HK-2 (cell line): ENCODE measurements around the gene ATXN2.
"Not testable (repeated sequence)": the region's sequence is repeated elsewhere in the genome, so short reads cannot be mapped to it uniquely, and the experiment has no call there.

Experiments used
- DNase-seq: peaks from one replicate; pipeline ENCODE4 v3.0.0-alpha.2; 2018; ENCODE audit not compliant: unreplicated experiment

The ATXN2 gene

GRCh38 chr12:111503116-111503515, 96.0 kb downstream of the ATXN2 start:
- no peak for DNase-seq

GRCh38 chr12:111494676-111495075, 104.4 kb downstream of the ATXN2 start:
- DNase-seq, result no peak

- peak; percentile 16 for DNase-seq
Measured at GRCh38 chr12:111492979-111493378, 106.1 kb downstream of the ATXN2 start.

- no peak for DNase-seq
Measured at GRCh38 chr12:111488798-111489197, 110.3 kb downstream of the ATXN2 start.

- no peak for DNase-seq
Measured at GRCh38 chr12:111488271-111488670, 110.8 kb downstream of the ATXN2 start.

- DNase-seq, result no peak
Measured at GRCh38 chr12:111482462-111482861, 116.7 kb downstream of the ATXN2 start.

- no peak for DNase-seq
Measured at GRCh38 chr12:111471236-111471635, 127.9 kb downstream of the ATXN2 start.

GRCh38 chr12:111469401-111469800, 129.7 kb downstream of the ATXN2 start:
- DNase-seq, result no peak

GRCh38 chr12:111467857-111468241, 131.3 kb downstream of the ATXN2 start:
- no peak for DNase-seq

- DNase-seq, result no peak
Measured at GRCh38 chr12:111467092-111467856, 131.8 kb downstream of the ATXN2 start.

GRCh38 chr12:111462210-111462769, 136.8 kb downstream of the ATXN2 start:
- DNase-seq, result no peak

GRCh38 chr12:111460111-111460510, 139.0 kb downstream of the ATXN2 start:
- not testable (repeated sequence) for DNase-seq

- DNase-seq, result no peak
Measured at GRCh38 chr12:111458546-111459172, 140.5 kb downstream of the ATXN2 start.

- no peak for DNase-seq
Measured at GRCh38 chr12:111457577-111457976, 141.5 kb downstream of the ATXN2 start.

- DNase-seq, result no peak
Measured at GRCh38 chr12:111457071-111457470, 142.0 kb downstream of the ATXN2 start.

- no peak for DNase-seq
Measured at GRCh38 chr12:111455448-111456320, 143.4 kb downstream of the ATXN2 start.

- DNase-seq, result no peak
Measured at GRCh38 chr12:111454716-111455447, 144.2 kb downstream of the ATXN2 start.

- DNase-seq, result no peak
Measured at GRCh38 chr12:111454311-111454710, 144.8 kb downstream of the ATXN2 start.

- DNase-seq, result no peak
Measured at GRCh38 chr12:111453071-111453989, 145.8 kb downstream of the ATXN2 start.

GRCh38 chr12:111451649-111452129, 147.4 kb downstream of the ATXN2 start:
- no peak for DNase-seq
